H9 (cell line): ENCODE results near the gene TRAPPC4. TPM values are rescaled to one million over a fixed set of nuclear protein-coding genes. Genes with fewer than 3 reads are reported as not detected.

Experiments
- DNase-seq: peaks from one replicate; pipeline ENCODE4 v3.0.0-alpha.2; 2017
- H2AFZ ChIP-seq: one replicate; pipeline ENCODE4 v1.6.1; 2013; ENCODE audit warnings: mild to moderate bottlenecking, low read length, control low read depth, moderate library complexity
- H2AK5ac ChIP-seq: 2 replicates; pipeline ENCODE4 v1.6.1; 2013; ENCODE audit warnings: low read length, control low read depth, mixed read lengths; ENCODE audit not compliant: insufficient read length
- H2BK120ac ChIP-seq: one replicate; pipeline ENCODE4 v1.6.1; 2013; ENCODE audit warnings: low read depth, mild to moderate bottlenecking, low read length, control low read depth, inconsistent platforms; ENCODE audit not compliant: poor library complexity, severe bottlenecking
- H2BK12ac ChIP-seq: 2 replicates; pipeline ENCODE4 v1.6.1; 2013; ENCODE audit warnings: low read length, control low read depth, mixed read lengths, low read depth; ENCODE audit not compliant: insufficient read length
- H2BK15ac ChIP-seq: 2 replicates; pipeline ENCODE4 v1.6.1; 2013; ENCODE audit warnings: low read depth, low read length, control low read depth
- H2BK20ac ChIP-seq: one replicate; pipeline ENCODE4 v1.6.1; 2013; ENCODE audit warnings: low read depth, mild to moderate bottlenecking, low read length, control low read depth, inconsistent platforms; ENCODE audit not compliant: poor library complexity, severe bottlenecking
- H2BK5ac ChIP-seq: 2 replicates; pipeline ENCODE4 v1.6.1; 2013; ENCODE audit warnings: low read length, control low read depth, mixed read lengths; ENCODE audit not compliant: insufficient read length
- H3K14ac ChIP-seq: 2 replicates; pipeline ENCODE4 v1.6.1; 2013; ENCODE audit warnings: low read length, control low read depth; ENCODE audit not compliant: insufficient read depth
- H3K18ac ChIP-seq: 2 replicates; pipeline ENCODE4 v1.6.1; 2013; ENCODE audit warnings: low read depth, mild to moderate bottlenecking, mixed read lengths, low read length, control low read depth; ENCODE audit not compliant: insufficient read length
- H3K23ac ChIP-seq: 2 replicates; pipeline ENCODE4 v1.6.1; 2013; ENCODE audit warnings: low read length, control low read depth, mixed read lengths, low read depth; ENCODE audit not compliant: insufficient read length
- H3K23me2 ChIP-seq: 2 replicates; pipeline ENCODE4 v1.6.1; 2013; ENCODE audit warnings: low read depth, mild to moderate bottlenecking, mixed read lengths, low read length, control low read depth; ENCODE audit not compliant: insufficient read length, poor library complexity, severe bottlenecking
- H3K27ac ChIP-seq: 2 replicates; pipeline ENCODE4 v1.5.1; 2013; ENCODE audit warnings: low read length, control low read depth, mixed read lengths, low read depth; ENCODE audit not compliant: insufficient read length
- H3K27me3 ChIP-seq: 2 replicates; pipeline ENCODE4 v1.6.1; 2013; ENCODE audit warnings: low read length, control low read depth, inconsistent platforms; ENCODE audit not compliant: insufficient read depth
- H3K4ac ChIP-seq: 2 replicates; pipeline ENCODE4 v1.6.1; 2013; ENCODE audit warnings: low read depth, mild to moderate bottlenecking, control low read depth, inconsistent platforms, low read length, moderate library complexity
- H3K4me1 ChIP-seq: 2 replicates; pipeline ENCODE4 v1.6.1; 2013; ENCODE audit warnings: low read length, control low read depth, inconsistent platforms; ENCODE audit not compliant: insufficient read depth
- H3K4me2 ChIP-seq: 2 replicates; pipeline ENCODE4 v1.6.1; 2013; ENCODE audit warnings: low read length, control low read depth, mixed read lengths; ENCODE audit not compliant: insufficient read length, insufficient read depth
- H3K56ac ChIP-seq: 2 replicates; pipeline ENCODE4 v1.6.1; 2013; ENCODE audit warnings: low read depth, mild to moderate bottlenecking, mixed read lengths, low read length, control low read depth; ENCODE audit not compliant: insufficient read length
- H3K79me1 ChIP-seq: 2 replicates; pipeline ENCODE4 v1.6.1; 2013; ENCODE audit warnings: low read depth, mild to moderate bottlenecking, moderate library complexity, low read length, control low read depth, inconsistent platforms; ENCODE audit not compliant: insufficient read depth, poor library complexity, severe bottlenecking
- H3K79me2 ChIP-seq: 2 replicates; pipeline ENCODE4 v1.6.1; 2013; ENCODE audit warnings: low read length, control low read depth, inconsistent platforms; ENCODE audit not compliant: insufficient read depth
- H3K9ac ChIP-seq: 2 replicates; pipeline ENCODE4 v1.6.1; 2013; ENCODE audit warnings: low read length, control low read depth, mixed read lengths; ENCODE audit not compliant: insufficient read length; ENCODE audit errors: extremely low read depth
- H3K9me3 ChIP-seq: one replicate; pipeline ENCODE4 v1.6.1; 2013; ENCODE audit warnings: low read depth, low read length, inconsistent platforms; ENCODE audit not compliant: control insufficient read depth
- H3T11ph ChIP-seq: one replicate; pipeline ENCODE4 v1.6.1; 2013; ENCODE audit warnings: mild to moderate bottlenecking, low read length, control low read depth, inconsistent platforms
- H4K20me1 ChIP-seq: one replicate; pipeline ENCODE4 v1.6.1; 2013; ENCODE audit not compliant: control insufficient read depth, insufficient read length, insufficient read depth
- H4K5ac ChIP-seq: 2 replicates; pipeline ENCODE4 v1.6.1; 2013; ENCODE audit warnings: low read depth, mild to moderate bottlenecking, mixed read lengths, low read length, control low read depth; ENCODE audit not compliant: insufficient read length
- H4K8ac ChIP-seq: replicated peaks from 2 replicates; pipeline ENCODE4 v1.6.1; 2013; ENCODE audit warnings: low read length, control low read depth, mixed read lengths, low read depth; ENCODE audit not compliant: insufficient read length
- H4K91ac ChIP-seq: 2 replicates; pipeline ENCODE4 v1.6.1; 2013; ENCODE audit warnings: low read depth, mild to moderate bottlenecking, moderate library complexity, mixed read lengths, low read length, control low read depth; ENCODE audit not compliant: insufficient read length
- H3K27ac Mint-ChIP-seq, 3 experiments: 2 replicates in 2 of 3; 3 replicates in 1 of 3; pipeline ENCODE4 v1.8.0; 2020 to 2021; ENCODE audit warnings: mixed read lengths in 3 of 3, mild to moderate bottlenecking in 1 of 3, moderate library complexity in 1 of 3
- H3K27me3 Mint-ChIP-seq: 2 replicates; pipeline ENCODE4 v1.8.0; 2021; ENCODE audit warnings: low read depth, mild to moderate bottlenecking, moderate library complexity, mixed read lengths
- H3K36me3 Mint-ChIP-seq, 3 experiments: 2 replicates in 2 of 3; 3 replicates in 1 of 3; pipeline ENCODE4 v1.8.0; 2020 to 2021; ENCODE audit warnings: low read depth in 3 of 3, mixed read lengths in 3 of 3; ENCODE audit not compliant: insufficient read depth in 1 of 3
- H3K4me1 Mint-ChIP-seq, 2 experiments: 2 replicates each; pipeline ENCODE4 v1.8.0; 2020; ENCODE audit warnings: mixed read lengths in 2 of 2
- H3K4me3 Mint-ChIP-seq, 2 experiments: 2 replicates in 1 of 2; 3 replicates in 1 of 2; pipeline ENCODE4 v1.8.0; 2020 to 2021; ENCODE audit warnings: mild to moderate bottlenecking in 2 of 2, mixed read lengths in 2 of 2, moderate library complexity in 1 of 2
- H3K9me3 Mint-ChIP-seq, 2 experiments: 2 replicates in 1 of 2; 3 replicates in 1 of 2; pipeline ENCODE4 v1.8.0; 2020; ENCODE audit warnings: mild to moderate bottlenecking in 2 of 2, mixed read lengths in 2 of 2, moderate library complexity in 1 of 2
- WGBS: extraction: QIAGEN DNeasy Blood & Tissue Kit; methylation state at CpG from one replicate; pipeline ENCODE4 v1.1.7; 2013; ENCODE audit warnings: missing lambda C conversion rate, low lambda C conversion rate, mixed read lengths; ENCODE audit not compliant: insufficient read length; ENCODE audit errors: extremely low coverage; 5-methylcytosine and 5-hydroxymethylcytosine counted together
- total RNA-seq: library from RNA; stranded (reverse); gene quantifications from 2 replicates; pipeline ENCODE4 v1.2.1, GENCODE V29; 2021
- TF ChIP-seq, protein P1 (sequence below): fragments of 200-600 bp; sonication (generic); conservative IDR thresholded peaks from 3 replicates; pipeline ENCODE4 v1.8.0; 2021; ENCODE audit warnings: antibody characterized with exemption, mild to moderate bottlenecking

TRAPPC4 gene
- total RNA-seq, 1 experiment from 2014 or later: 82.8 TPM

- H2BK12ac ChIP-seq: no peak within 1 kb of the TSS
- no peak within 1 kb of the TSS for H3K9ac ChIP-seq
- no peak within 1 kb of the TSS for H3K14ac ChIP-seq
- DNase-seq: no peak
- H3K4me2 ChIP-seq: no peak within 1 kb of the TSS
- H3K56ac ChIP-seq: no peak within 1 kb of the TSS
- no peak within 1 kb of the TSS for H4K8ac ChIP-seq
- H4K20me1 ChIP-seq: no peaks in the 10 kb centered on the region
- no peaks in the 10 kb centered on the region for H3K4me1 Mint-ChIP-seq
- H3K27ac Mint-ChIP-seq: no peak within 1 kb of the TSS
- TF ChIP-seq, protein P1, sequence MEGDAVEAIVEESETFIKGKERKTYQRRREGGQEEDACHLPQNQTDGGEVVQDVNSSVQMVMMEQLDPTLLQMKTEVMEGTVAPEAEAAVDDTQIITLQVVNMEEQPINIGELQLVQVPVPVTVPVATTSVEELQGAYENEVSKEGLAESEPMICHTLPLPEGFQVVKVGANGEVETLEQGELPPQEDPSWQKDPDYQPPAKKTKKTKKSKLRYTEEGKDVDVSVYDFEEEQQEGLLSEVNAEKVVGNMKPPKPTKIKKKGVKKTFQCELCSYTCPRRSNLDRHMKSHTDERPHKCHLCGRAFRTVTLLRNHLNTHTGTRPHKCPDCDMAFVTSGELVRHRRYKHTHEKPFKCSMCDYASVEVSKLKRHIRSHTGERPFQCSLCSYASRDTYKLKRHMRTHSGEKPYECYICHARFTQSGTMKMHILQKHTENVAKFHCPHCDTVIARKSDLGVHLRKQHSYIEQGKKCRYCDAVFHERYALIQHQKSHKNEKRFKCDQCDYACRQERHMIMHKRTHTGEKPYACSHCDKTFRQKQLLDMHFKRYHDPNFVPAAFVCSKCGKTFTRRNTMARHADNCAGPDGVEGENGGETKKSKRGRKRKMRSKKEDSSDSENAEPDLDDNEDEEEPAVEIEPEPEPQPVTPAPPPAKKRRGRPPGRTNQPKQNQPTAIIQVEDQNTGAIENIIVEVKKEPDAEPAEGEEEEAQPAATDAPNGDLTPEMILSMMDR: no peak
- no peaks in the 10 kb centered on the region for H3K9me3 ChIP-seq
- H3K4me1 ChIP-seq: no peaks in the 10 kb centered on the region
- H3K4ac ChIP-seq: no peak within 1 kb of the TSS
- H2BK5ac ChIP-seq: no peak within 1 kb of the TSS
- no peak within 1 kb of the TSS for H2BK15ac ChIP-seq
- no peaks in the 10 kb centered on the region for H3K36me3 Mint-ChIP-seq
- no peaks in the 10 kb centered on the region for H3K79me1 ChIP-seq
- no peak within 1 kb of the TSS for H3K27ac ChIP-seq
- H3K23me2 ChIP-seq: no peaks in the 10 kb centered on the region
- H4K5ac ChIP-seq: no peak within 1 kb of the TSS
- H3K27me3 Mint-ChIP-seq: peaks cover 7% of the 10 kb centered on the region; the same call in 1 of the 2 replicates
- no peak within 1 kb of the TSS for H2BK120ac ChIP-seq
- WGBS: no CpG with 5 or more reads among the region's 33 CpGs
- H3K27me3 ChIP-seq: no peaks in the 10 kb centered on the region
- H2AFZ ChIP-seq: no peak within 1 kb of the TSS
- H4K91ac ChIP-seq: no peak within 1 kb of the TSS
- H3K23ac ChIP-seq: no peak within 1 kb of the TSS
- no peak within 1 kb of the TSS for H2BK20ac ChIP-seq
- H3K79me2 ChIP-seq: no peaks in the 10 kb centered on the region
- H2AK5ac ChIP-seq: no peak within 1 kb of the TSS
- H3K9me3 Mint-ChIP-seq: peaks cover 0 to 2% of the 10 kb centered on the region in 2 experiments; a peak in 2 of 5 replicates
- H3T11ph ChIP-seq: no peak within 1 kb of the TSS
- H3K4me3 Mint-ChIP-seq: no peak within 1 kb of the TSS
- no peak within 1 kb of the TSS for H3K18ac ChIP-seq
These were observed 46.9 kb upstream of the TRAPPC4 start, which contains the start of gene FOXR1 for GRCh38 chr11:118971646-118972045. Gene FOXR1 (plus strand): TSS chr11:118971761. CDS start chr11:118971932, 171 bp downstream.
